PFSK-1 (cell line): ENCODE data around the gene RBMS3.

Experiments
- FOXP2 ChIP-seq: optimal IDR thresholded peaks from 2 replicates; pipeline ENCODE3; 2011; ENCODE audit warnings: borderline replicate concordance, control low read depth, inconsistent platforms; ENCODE audit not compliant: insufficient read depth; ENCODE audit errors: extremely low read length, extremely low read depth
- POLR2AphosphoS5 ChIP-seq: IDR thresholded peaks from 2 replicates; pipeline ENCODE4 v1.6.1; 2012; ENCODE audit warnings: low read depth, mild to moderate bottlenecking, control low read depth, low read length, moderate library complexity
- SIN3A ChIP-seq: IDR thresholded peaks from 2 replicates; pipeline ENCODE4 v1.6.1; 2012; ENCODE audit warnings: mild to moderate bottlenecking, low read length, moderate library complexity, borderline replicate concordance; ENCODE audit not compliant: insufficient read depth
- TAF1 ChIP-seq: IDR thresholded peaks from 2 replicates; pipeline ENCODE4 v1.6.1; 2012; ENCODE audit warnings: low read length, control low read depth, borderline replicate concordance; ENCODE audit not compliant: insufficient read depth
- TF ChIP-seq, protein P1 (sequence below), 2 experiments: IDR thresholded peaks; 2 replicates each; pipeline versions ENCODE4 v1.6.1 to v1.8.0; 2011 to 2012; ENCODE audit warnings: low read depth in 2 of 2, low read length in 2 of 2, control low read depth in 1 of 2, inconsistent platforms in 1 of 2, mild to moderate bottlenecking in 1 of 2, moderate library complexity in 1 of 2; ENCODE audit not compliant: insufficient read depth in 1 of 2

The RBMS3 gene

DNA sequence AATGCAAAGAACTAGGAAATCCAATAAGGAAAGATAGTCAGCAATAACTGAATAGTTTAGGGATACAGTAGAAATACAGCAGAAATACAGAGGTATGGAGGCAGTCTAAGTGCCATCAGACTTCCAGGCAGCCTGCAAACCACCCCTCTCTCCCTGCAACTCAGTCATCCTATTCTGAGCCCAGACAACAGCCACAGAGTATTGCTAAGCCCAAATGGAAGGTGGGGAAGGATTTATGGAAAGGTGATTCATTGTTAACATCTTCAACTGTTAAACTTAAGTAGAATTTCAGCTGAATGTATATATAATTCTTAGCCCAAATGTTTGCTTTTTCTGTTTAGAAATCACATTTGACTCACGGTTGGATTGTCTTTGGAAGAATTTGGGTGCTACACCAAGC, 300.4 kb downstream of the RBMS3 start:
- TF ChIP-seq POLR2AphosphoS5, result no peak

DNA sequence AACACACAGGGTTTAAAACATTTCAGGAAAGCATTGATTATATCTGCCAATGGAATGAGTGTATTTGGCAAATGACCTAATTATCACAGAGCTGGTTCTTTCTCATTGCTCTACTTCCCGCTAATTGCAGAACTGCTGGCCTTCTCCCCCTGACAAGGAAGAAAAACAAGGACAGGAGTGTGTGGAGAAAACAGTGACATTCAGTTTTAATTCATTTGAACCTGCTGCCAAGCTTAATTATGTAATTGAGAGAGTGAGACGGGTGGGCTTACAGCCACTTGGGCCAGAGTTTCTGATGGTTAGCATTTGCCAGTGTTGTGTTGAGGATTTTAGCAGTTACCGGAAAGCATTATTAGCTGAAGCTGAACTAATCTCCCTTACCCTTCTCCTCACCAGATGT, 301.4 kb downstream of the RBMS3 start:
- TF ChIP-seq, protein P1, sequence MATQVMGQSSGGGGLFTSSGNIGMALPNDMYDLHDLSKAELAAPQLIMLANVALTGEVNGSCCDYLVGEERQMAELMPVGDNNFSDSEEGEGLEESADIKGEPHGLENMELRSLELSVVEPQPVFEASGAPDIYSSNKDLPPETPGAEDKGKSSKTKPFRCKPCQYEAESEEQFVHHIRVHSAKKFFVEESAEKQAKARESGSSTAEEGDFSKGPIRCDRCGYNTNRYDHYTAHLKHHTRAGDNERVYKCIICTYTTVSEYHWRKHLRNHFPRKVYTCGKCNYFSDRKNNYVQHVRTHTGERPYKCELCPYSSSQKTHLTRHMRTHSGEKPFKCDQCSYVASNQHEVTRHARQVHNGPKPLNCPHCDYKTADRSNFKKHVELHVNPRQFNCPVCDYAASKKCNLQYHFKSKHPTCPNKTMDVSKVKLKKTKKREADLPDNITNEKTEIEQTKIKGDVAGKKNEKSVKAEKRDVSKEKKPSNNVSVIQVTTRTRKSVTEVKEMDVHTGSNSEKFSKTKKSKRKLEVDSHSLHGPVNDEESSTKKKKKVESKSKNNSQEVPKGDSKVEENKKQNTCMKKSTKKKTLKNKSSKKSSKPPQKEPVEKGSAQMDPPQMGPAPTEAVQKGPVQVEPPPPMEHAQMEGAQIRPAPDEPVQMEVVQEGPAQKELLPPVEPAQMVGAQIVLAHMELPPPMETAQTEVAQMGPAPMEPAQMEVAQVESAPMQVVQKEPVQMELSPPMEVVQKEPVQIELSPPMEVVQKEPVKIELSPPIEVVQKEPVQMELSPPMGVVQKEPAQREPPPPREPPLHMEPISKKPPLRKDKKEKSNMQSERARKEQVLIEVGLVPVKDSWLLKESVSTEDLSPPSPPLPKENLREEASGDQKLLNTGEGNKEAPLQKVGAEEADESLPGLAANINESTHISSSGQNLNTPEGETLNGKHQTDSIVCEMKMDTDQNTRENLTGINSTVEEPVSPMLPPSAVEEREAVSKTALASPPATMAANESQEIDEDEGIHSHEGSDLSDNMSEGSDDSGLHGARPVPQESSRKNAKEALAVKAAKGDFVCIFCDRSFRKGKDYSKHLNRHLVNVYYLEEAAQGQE (IDR thresholded peaks at IDR 0.05; ENCODE audit: insufficient read depth in 1 of 2, low read depth in 2 of 2, low read length in 2 of 2), result no peak
- TF ChIP-seq TAF1 (no peak), POLR2AphosphoS5 (no peak), SIN3A (no peak), FOXP2 (no peak)

DNA sequence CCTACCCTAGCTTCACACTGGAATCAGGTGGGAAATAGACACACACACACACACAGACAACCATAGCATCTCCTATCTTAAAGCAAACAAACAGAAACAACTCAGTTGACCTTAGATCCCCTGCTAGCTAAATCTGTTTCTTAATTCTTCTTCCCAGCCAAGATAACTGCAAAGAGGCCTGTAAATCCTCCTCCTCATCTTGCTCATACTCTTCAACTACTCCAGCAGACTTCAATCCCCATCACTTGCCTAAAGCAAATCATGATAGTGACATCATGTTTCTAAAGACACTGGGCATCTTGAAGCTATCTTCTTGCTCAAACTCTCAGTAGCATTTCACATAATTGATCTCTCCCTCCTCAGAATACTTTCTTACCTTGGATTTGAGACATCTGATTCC, 303.0 kb downstream of the RBMS3 start:
- no peak for TF ChIP-seq FOXP2
- TF ChIP-seq POLR2AphosphoS5, result no peak
- TF ChIP-seq TAF1, result no peak
- no peak for TF ChIP-seq SIN3A
- TF ChIP-seq, protein P1 (IDR thresholded peaks at IDR 0.05; ENCODE audit: insufficient read depth in 1 of 2, low read depth in 2 of 2, low read length in 2 of 2), result no peak

DNA sequence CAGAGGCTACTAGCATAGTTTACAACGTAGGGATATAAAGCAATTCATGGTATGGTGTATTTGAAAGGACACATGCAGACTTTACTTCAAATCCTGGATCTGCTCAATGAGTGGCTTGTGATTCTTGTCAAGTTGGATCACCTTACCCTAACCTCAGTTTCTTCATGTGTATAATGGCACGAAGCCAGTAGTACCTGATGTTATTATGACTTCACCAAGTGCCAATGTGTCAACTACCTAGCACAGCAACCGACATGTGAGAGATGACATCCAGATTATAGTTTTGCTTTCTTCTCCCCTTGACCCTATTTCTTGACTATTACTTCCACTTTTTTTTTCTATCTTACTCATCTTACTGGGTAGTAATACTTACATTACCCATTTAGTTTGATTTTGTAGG, 304.5 kb downstream of the RBMS3 start:
- TF ChIP-seq SIN3A (no peak), TAF1 (no peak), FOXP2 (no peak), POLR2AphosphoS5 (no peak)
- TF ChIP-seq, protein P1 (IDR thresholded peaks at IDR 0.05; ENCODE audit: insufficient read depth in 1 of 2, low read depth in 2 of 2, low read length in 2 of 2), result no peak

DNA sequence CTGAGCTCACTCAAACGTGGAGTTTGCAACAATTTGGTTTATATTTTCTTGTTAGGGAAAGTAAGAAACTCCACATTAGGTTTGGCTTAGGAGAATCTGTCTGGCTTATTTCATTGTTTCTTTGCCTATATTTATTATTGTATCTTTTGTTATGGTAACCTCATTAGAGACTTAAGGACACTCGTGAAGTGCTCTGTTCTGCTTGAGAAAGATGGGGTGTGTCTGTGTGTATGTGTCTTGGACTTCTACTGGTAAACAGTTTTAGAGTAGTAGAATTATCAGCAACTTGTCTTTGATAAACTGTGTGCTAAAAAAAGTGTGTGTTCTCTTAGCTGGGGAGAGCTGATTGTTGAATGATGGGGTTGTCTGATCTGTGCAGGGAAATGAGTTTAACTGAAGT, 306.5 kb downstream of the RBMS3 start:
- TF ChIP-seq TAF1, result no peak
- TF ChIP-seq FOXP2, result no peak
- TF ChIP-seq POLR2AphosphoS5, result no peak
- TF ChIP-seq, protein P1 (IDR thresholded peaks at IDR 0.05; ENCODE audit: insufficient read depth in 1 of 2, low read depth in 2 of 2, low read length in 2 of 2), result no peak
- no peak for TF ChIP-seq SIN3A
